Muscle layer of duodenum (tissue), 2 donors: ENCODE data around the gene KRTAP16-1.

Experiments used
- H3K27ac ChIP-seq: one replicate; pipeline ENCODE4 v1.7.0; 2013; ENCODE audit warnings: mild to moderate bottlenecking, low read length
- H3K27me3 ChIP-seq: one replicate; pipeline ENCODE4 v1.7.0; 2013; ENCODE audit warnings: low read depth, mild to moderate bottlenecking, control low read depth, low read length
- H3K36me3 ChIP-seq, 2 donors: one replicate each; pipeline ENCODE4 v1.7.0; 2013; ENCODE audit warnings: low read length in 2 of 2, control low read depth in 1 of 2, mild to moderate bottlenecking in 1 of 2; ENCODE audit not compliant: insufficient read depth in 2 of 2, control insufficient read depth in 1 of 2
- H3K4me1 ChIP-seq, 2 donors: one replicate each; pipeline ENCODE4 v1.7.0; 2013; ENCODE audit warnings: low read length in 2 of 2, mild to moderate bottlenecking in 2 of 2, control low read depth in 1 of 2, moderate library complexity in 1 of 2; ENCODE audit not compliant: insufficient read depth in 2 of 2, control insufficient read depth in 1 of 2
- H3K4me3 ChIP-seq, 2 donors: one replicate each; pipeline ENCODE4 v1.7.0; 2013; ENCODE audit warnings: low read length in 2 of 2, low read depth in 1 of 2, mild to moderate bottlenecking in 1 of 2
- H3K9me3 ChIP-seq, 2 donors: one replicate each; pipeline ENCODE4 v1.7.0; 2013; ENCODE audit warnings: low read length in 2 of 2, control low read depth in 1 of 2, mild to moderate bottlenecking in 1 of 2; ENCODE audit not compliant: control insufficient read depth in 1 of 2
- donor health status: healthy.

KRTAP16-1 gene

GRCh38 chr17:41327411-41328120 lies 18.5 kb upstream of the KRTAP16-1 start:
- H3K9me3 ChIP-seq, result no peaks in the 10 kb centered on the region
- no peaks in the 10 kb centered on the region for H3K27me3 ChIP-seq
- H3K4me3 ChIP-seq, result no peak overlapping the region
- H3K36me3 ChIP-seq, result no peaks in the 10 kb centered on the region
- H3K4me1 ChIP-seq, result no peaks in the 10 kb centered on the region
- H3K27ac ChIP-seq, result no peak overlapping the region

- Histone ChIP-seq H3K4me3 (no peak overlapping the region), H3K4me1 (no peaks in the 10 kb centered on the region), H3K27me3 (no peaks in the 10 kb centered on the region), H3K27ac (no peak overlapping the region), H3K36me3 (no peaks in the 10 kb centered on the region), H3K9me3 (no peaks in the 10 kb centered on the region)
These were observed 17.4 kb upstream of the KRTAP16-1 start for GRCh38 chr17:41326173-41327145.

GRCh38 chr17:41325611-41326010 lies 16.5 kb upstream of the KRTAP16-1 start:
- no peak overlapping the region for H3K4me3 ChIP-seq
- no peaks in the 10 kb centered on the region for H3K4me1 ChIP-seq
- H3K36me3 ChIP-seq, result no peaks in the 10 kb centered on the region
- H3K27me3 ChIP-seq, result no peaks in the 10 kb centered on the region
- H3K9me3 ChIP-seq, result peaks cover 0 to under 1% of the 10 kb centered on the region in 2 donors
- no peak overlapping the region for H3K27ac ChIP-seq

- H3K27ac ChIP-seq, result no peak overlapping the region
- peaks cover 0 to 5% of the 10 kb centered on the region in 2 donors for H3K9me3 ChIP-seq
- no peaks in the 10 kb centered on the region for H3K27me3 ChIP-seq
- H3K36me3 ChIP-seq, result no peaks in the 10 kb centered on the region
- H3K4me1 ChIP-seq, result no peaks in the 10 kb centered on the region
- no peak overlapping the region for H3K4me3 ChIP-seq
These were observed 16.0 kb upstream of the KRTAP16-1 start for GRCh38 chr17:41325126-41325525.

- Histone ChIP-seq H3K27ac (no peak overlapping the region), H3K9me3 (peaks cover 0 to 10% of the 10 kb centered on the region in 2 donors), H3K4me3 (no peak overlapping the region), H3K27me3 (no peaks in the 10 kb centered on the region), H3K36me3 (no peaks in the 10 kb centered on the region), H3K4me1 (no peaks in the 10 kb centered on the region)
These were observed 15.3 kb upstream of the KRTAP16-1 start for GRCh38 chr17:41324180-41325075.

- no peaks in the 10 kb centered on the region for H3K4me1 ChIP-seq
- no peak overlapping the region for H3K27ac ChIP-seq
- H3K27me3 ChIP-seq, result no peaks in the 10 kb centered on the region
- H3K4me3 ChIP-seq, result no peak overlapping the region
- peaks cover 0 to 10% of the 10 kb centered on the region in 2 donors for H3K9me3 ChIP-seq
- H3K36me3 ChIP-seq, result no peaks in the 10 kb centered on the region
These were observed 14.1 kb upstream of the KRTAP16-1 start for GRCh38 chr17:41322903-41323895.

GRCh38 chr17:41322094-41322902 lies 13.2 kb upstream of the KRTAP16-1 start:
- H3K27me3 ChIP-seq, result no peaks in the 10 kb centered on the region
- no peaks in the 10 kb centered on the region for H3K36me3 ChIP-seq
- H3K9me3 ChIP-seq, result peaks cover 0 to 10% of the 10 kb centered on the region in 2 donors
- H3K4me3 ChIP-seq, result no peak overlapping the region
- no peaks in the 10 kb centered on the region for H3K4me1 ChIP-seq
- no peak overlapping the region for H3K27ac ChIP-seq

GRCh38 chr17:41318231-41318630 lies 9.1 kb upstream of the KRTAP16-1 start:
- H3K4me1 ChIP-seq, result no peaks in the 10 kb centered on the region
- H3K27ac ChIP-seq, result no peak overlapping the region
- no peak overlapping the region for H3K4me3 ChIP-seq
- no peaks in the 10 kb centered on the region for H3K36me3 ChIP-seq
- H3K27me3 ChIP-seq, result no peaks in the 10 kb centered on the region
- H3K9me3 ChIP-seq, result peaks cover 0 to 10% of the 10 kb centered on the region in 2 donors

- Histone ChIP-seq H3K4me3 (no peak overlapping the region), H3K36me3 (no peaks in the 10 kb centered on the region), H3K27ac (no peak overlapping the region), H3K4me1 (no peaks in the 10 kb centered on the region), H3K27me3 (no peaks in the 10 kb centered on the region), H3K9me3 (peaks cover 0 to 10% of the 10 kb centered on the region in 2 donors)
These were observed 6.8 kb upstream of the KRTAP16-1 start for GRCh38 chr17:41315814-41316445.
